Measurements from ENCODE around the gene SETDB2. TPM values are rescaled to one million over a fixed set of nuclear protein-coding genes. Genes with fewer than 3 reads are reported as not detected.

Gene SETDB2
- total RNA-seq, 1 experiment from 2014 or later: 5.9 TPM

GRCh38 chr13:49459580-49459979, 15.5 kb downstream of the SETDB2 start:
- Mint-ChIP-seq H3K36me3 (peaks cover 41% of the 10 kb centered on the region), H3K4me1 (no peaks in the 10 kb centered on the region), H3K27ac (no peak overlapping the region), H3K27me3 (ENCODE audit: low read depth) (no peaks in the 10 kb centered on the region), H3K9me3 (peaks cover 39% of the 10 kb centered on the region), H3K4me3 (no peak overlapping the region)
- ATAC-seq (no peak), DNase-seq (ENCODE audit: low spot score) (no peak)
- POLR2A ChIA-PET: no interaction called here
- CTCF ChIA-PET: no interaction called here
- TF ChIP-seq ZNF396 (CRISPR knock-in tag; IDR thresholded peaks at IDR 0.05; ENCODE audit: borderline replicate concordance): no peak
- TF ChIP-seq IRF2 (CRISPR knock-in tag; IDR thresholded peaks at IDR 0.05; ENCODE audit: borderline replicate concordance, low read depth): no peak
- no peak for TF ChIP-seq AFF4 (CRISPR knock-in tag; IDR thresholded peaks at IDR 0.05; ENCODE audit: borderline replicate concordance)
- no peak for TF ChIP-seq JAZF1 (CRISPR knock-in tag; IDR thresholded peaks at IDR 0.05)
- no peak for TF ChIP-seq OVOL2 (CRISPR knock-in tag; IDR thresholded peaks at IDR 0.05; ENCODE audit: borderline replicate concordance)
- no peak for TF ChIP-seq CREM (CRISPR knock-in tag; IDR thresholded peaks at IDR 0.05)

- peaks cover 50% of the 10 kb centered on the region for H3K36me3 Mint-ChIP-seq
- POLR2A ChIA-PET: no interaction called here
- no peak for TF ChIP-seq TCF7 (CRISPR knock-in tag; IDR thresholded peaks at IDR 0.05; ENCODE audit: low read depth)
- no peak for TF ChIP-seq CREB1 (CRISPR knock-in tag; IDR thresholded peaks at IDR 0.05)
- no peak for TF ChIP-seq GRHL2 (CRISPR knock-in tag; IDR thresholded peaks at IDR 0.05; ENCODE audit: insufficient replicate concordance, severe bottlenecking)
- TF ChIP-seq ARID4B (CRISPR knock-in tag; IDR thresholded peaks at IDR 0.05; ENCODE audit: borderline replicate concordance): no peak
- no peak overlapping the region for H3K27ac Mint-ChIP-seq
- DNase-seq (ENCODE audit: low spot score) (no peak), ATAC-seq (no peak)
- no peak overlapping the region for H3K4me3 Mint-ChIP-seq
- no peaks in the 10 kb centered on the region for H3K4me1 Mint-ChIP-seq
- CTCF ChIA-PET: no interaction called here
- H3K9me3 Mint-ChIP-seq: peaks cover 40% of the 10 kb centered on the region
- no peaks in the 10 kb centered on the region for H3K27me3 Mint-ChIP-seq (ENCODE audit: low read depth)
These were observed 20.0 kb downstream of the SETDB2 start for GRCh38 chr13:49464085-49464484.

- Mint-ChIP-seq H3K36me3 (peaks cover 50% of the 10 kb centered on the region), H3K4me3 (no peak overlapping the region), H3K27ac (no peak overlapping the region), H3K27me3 (ENCODE audit: low read depth) (no peaks in the 10 kb centered on the region), H3K4me1 (no peaks in the 10 kb centered on the region), H3K9me3 (peaks cover 40% of the 10 kb centered on the region)
- ChIA-PET CTCF (no interaction called here), POLR2A (interaction anchor here (0.6 kb wide), 1 partner anchor 1822 kb away, joined by 3 read pairs; no protein-coding TSS in a partner anchor)
- DNase-seq (ENCODE audit: low spot score) (no peak), ATAC-seq (no peak)
- no peak for TF ChIP-seq ZNF219 (CRISPR knock-in tag; IDR thresholded peaks at IDR 0.05; ENCODE audit: borderline replicate concordance)
- TF ChIP-seq SMAD4 (CRISPR knock-in tag; IDR thresholded peaks at IDR 0.05): no peak
- no peak for TF ChIP-seq E2F4 (CRISPR knock-in tag; IDR thresholded peaks at IDR 0.05; ENCODE audit: borderline replicate concordance, low read depth)
- TF ChIP-seq ZNF532 (CRISPR knock-in tag; IDR thresholded peaks at IDR 0.05; ENCODE audit: borderline replicate concordance): no peak
These were observed 20.7 kb downstream of the SETDB2 start for GRCh38 chr13:49464621-49465325.
